ENCODE data around the gene RBMY1B.
"Not testable (repeated sequence)": the region's sequence is repeated elsewhere in the genome, so short reads cannot be mapped to it uniquely, and the experiment has no call there.

RBMY1B gene

GRCh38 chrY:21511038-21511437 is at the start of gene RBMY1B:
RBMY1B (plus strand) TSS chrY:21511338; CDS start chrY:21513351, 2,013 bp downstream.
- H3K27ac ChIP-seq: not testable (repeated sequence)

GRCh38 chrY:21462915-21463314 is 48.2 kb upstream of the RBMY1B start:
- H3K27ac ChIP-seq: not testable (repeated sequence)

- TF ChIP-seq CTCF (conservative IDR thresholded peaks at IDR 0.05): no peak
- no peak overlapping the region for H3K27ac ChIP-seq
These were observed 28.2 kb upstream of the RBMY1B start for GRCh38 chrY:21482967-21483366.

GRCh38 chrY:21534579-21534978 is 23.4 kb downstream of the RBMY1B start, which contains the start of gene RBMY1A1:
RBMY1A1 (plus strand) TSS chrY:21534879; CDS start chrY:21536892, 2,013 bp downstream.
- H3K27ac ChIP-seq: not testable (repeated sequence)

GRCh38 chrY:21559316-21559984 is 48.3 kb downstream of the RBMY1B start:
- H3K27ac ChIP-seq: not testable (repeated sequence)
